Astrocyte (in vitro differentiated cells and primary cell): Measurements from ENCODE around the gene ARL6IP5.

ENCODE experiments used
- EZH2 ChIP-seq: IDR thresholded peaks from 2 replicates; pipeline ENCODE4 v1.6.1; 2012; ENCODE audit warnings: mild to moderate bottlenecking, low read length, inconsistent platforms; ENCODE audit not compliant: insufficient read depth
- TF ChIP-seq, protein P1 (sequence below): IDR thresholded peaks from 2 replicates; pipeline ENCODE4 v1.5.1; 2011; ENCODE audit warnings: low read depth, mild to moderate bottlenecking, inconsistent platforms, low read length, moderate library complexity; ENCODE audit not compliant: insufficient read depth

DNA sequence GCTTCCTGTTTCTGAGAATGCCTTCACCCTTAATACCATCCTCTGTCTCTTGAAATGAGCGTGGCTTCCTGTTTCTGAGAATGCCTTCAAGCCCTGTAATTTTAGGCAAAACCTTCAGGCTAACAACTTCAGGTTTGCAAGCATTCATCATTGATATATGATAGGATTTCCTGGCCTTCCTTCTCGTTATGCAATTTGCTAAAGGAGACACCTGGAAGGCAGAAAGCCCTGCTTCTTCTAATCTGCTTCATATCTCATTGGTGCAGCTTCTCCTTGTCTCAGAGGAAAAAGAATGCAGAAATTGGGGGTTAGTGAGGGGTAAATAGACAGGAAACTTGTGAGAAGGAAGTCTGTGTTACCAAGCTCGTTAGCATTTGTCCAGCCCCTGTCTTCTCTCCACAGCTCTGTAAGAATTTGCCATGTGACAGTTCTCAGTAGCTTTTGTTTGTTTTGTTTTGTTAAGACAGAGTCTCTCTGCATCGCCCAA is 7.3 kb downstream of the ARL6IP5 start:
- TF ChIP-seq, protein P1, sequence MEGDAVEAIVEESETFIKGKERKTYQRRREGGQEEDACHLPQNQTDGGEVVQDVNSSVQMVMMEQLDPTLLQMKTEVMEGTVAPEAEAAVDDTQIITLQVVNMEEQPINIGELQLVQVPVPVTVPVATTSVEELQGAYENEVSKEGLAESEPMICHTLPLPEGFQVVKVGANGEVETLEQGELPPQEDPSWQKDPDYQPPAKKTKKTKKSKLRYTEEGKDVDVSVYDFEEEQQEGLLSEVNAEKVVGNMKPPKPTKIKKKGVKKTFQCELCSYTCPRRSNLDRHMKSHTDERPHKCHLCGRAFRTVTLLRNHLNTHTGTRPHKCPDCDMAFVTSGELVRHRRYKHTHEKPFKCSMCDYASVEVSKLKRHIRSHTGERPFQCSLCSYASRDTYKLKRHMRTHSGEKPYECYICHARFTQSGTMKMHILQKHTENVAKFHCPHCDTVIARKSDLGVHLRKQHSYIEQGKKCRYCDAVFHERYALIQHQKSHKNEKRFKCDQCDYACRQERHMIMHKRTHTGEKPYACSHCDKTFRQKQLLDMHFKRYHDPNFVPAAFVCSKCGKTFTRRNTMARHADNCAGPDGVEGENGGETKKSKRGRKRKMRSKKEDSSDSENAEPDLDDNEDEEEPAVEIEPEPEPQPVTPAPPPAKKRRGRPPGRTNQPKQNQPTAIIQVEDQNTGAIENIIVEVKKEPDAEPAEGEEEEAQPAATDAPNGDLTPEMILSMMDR = no peak
- no peak for TF ChIP-seq EZH2
